ENCODE data around the gene LRG1. TPM values are rescaled to one million over a fixed set of nuclear protein-coding genes. Genes with fewer than 3 reads are reported as not detected.

The LRG1 gene
- total RNA-seq, 1 experiment from 2014 or later = 0.81 TPM

GRCh38 chr19:4503132-4503824, 36.6 kb downstream of the LRG1 start:
- no peak for TF ChIP-seq MXD4 (CRISPR knock-in tag; IDR thresholded peaks at IDR 0.05; ENCODE audit: borderline replicate concordance)
- no peak for TF ChIP-seq ZNF425 (CRISPR knock-in tag; conservative IDR thresholded peaks at IDR 0.05)
- no peak for TF ChIP-seq ATF3 (CRISPR knock-in tag; conservative IDR thresholded peaks at IDR 0.05)
- no peak for TF ChIP-seq GABPB1 (CRISPR knock-in tag; IDR thresholded peaks at IDR 0.05)
- TF ChIP-seq ZNF532 (CRISPR knock-in tag; IDR thresholded peaks at IDR 0.05; ENCODE audit: borderline replicate concordance) = no peak
- TF ChIP-seq ZMAT4 (CRISPR knock-in tag; IDR thresholded peaks at IDR 0.05) = no peak
- TF ChIP-seq ZBTB43 (CRISPR knock-in tag; IDR thresholded peaks at IDR 0.05) = no peak
- TF ChIP-seq MYBL2 (CRISPR knock-in tag; IDR thresholded peaks at IDR 0.05) = no peak
- no peak for TF ChIP-seq IRF1 (CRISPR knock-in tag; IDR thresholded peaks at IDR 0.05)
- no peak for TF ChIP-seq CBFB (CRISPR knock-in tag; IDR thresholded peaks at IDR 0.05; ENCODE audit: low read depth)
- TF ChIP-seq OVOL2 (CRISPR knock-in tag; IDR thresholded peaks at IDR 0.05; ENCODE audit: borderline replicate concordance) = no peak
- no peak for TF ChIP-seq TP53 (CRISPR knock-in tag; IDR thresholded peaks at IDR 0.05)
- TF ChIP-seq PRDM15 (CRISPR knock-in tag; IDR thresholded peaks at IDR 0.05) = no peak
- no peak for TF ChIP-seq ZNF512 (CRISPR knock-in tag; IDR thresholded peaks at IDR 0.05; ENCODE audit: borderline replicate concordance)
- Mint-ChIP-seq H3K9me3 (no peaks in the 10 kb centered on the region), H3K4me3 (no peak overlapping the region), H3K4me1 (no peaks in the 10 kb centered on the region), H3K27me3 (ENCODE audit: low read depth) (peaks cover 15% of the 10 kb centered on the region), H3K36me3 (peaks cover 18% of the 10 kb centered on the region), H3K27ac (no peak overlapping the region)
- ChIA-PET POLR2A (no interaction called here), CTCF (interaction anchor here (6.7 kb wide), 1 partner anchor 21 kb away, joined by 38 read pairs; no protein-coding TSS in a partner anchor)
- DNase-seq (ENCODE audit: low spot score) (no peak), ATAC-seq (no peak)

Measured in WTC11 (cell line).